Upper lobe of left lung (tissue), 6 donors: ENCODE data around the gene KCNJ4. TPM values are rescaled to one million over a fixed set of nuclear protein-coding genes. Genes with fewer than 3 reads are reported as not detected.

Source experiments
- ATAC-seq, 2 donors: fragments of 200-7000 bp; cut with Tn5 transposase; one replicate each; pipeline ENCODE4 v1.9.1; 2022; ENCODE audit warnings: mild to moderate bottlenecking in 2 of 2, moderate library complexity in 2 of 2; ENCODE audit not compliant: low FRiP score in 2 of 2
- DNase-seq, 2 donors: peaks; one replicate each; pipeline ENCODE4 v3.0.0-alpha.2; 2019 to 2020
- H3K27ac ChIP-seq, 4 donors: fragments of 200-600 bp; sonication (generic); one replicate each; pipeline ENCODE4 v1.5.1; 2016 to 2019
- H3K27me3 ChIP-seq, 4 donors: fragments of 200-600 bp; sonication (generic); one replicate each; pipeline ENCODE4 v1.5.1; 2017 to 2019
- H3K36me3 ChIP-seq, 4 donors: fragments of 200-600 bp; sonication (generic); one replicate each; pipeline ENCODE4 v1.5.1; 2016 to 2019
- H3K4me1 ChIP-seq, 4 donors: fragments of 200-600 bp; sonication (generic); one replicate each; pipeline ENCODE4 v1.5.1; 2018 to 2019
- H3K4me3 ChIP-seq, 4 donors: fragments of 200-600 bp; sonication (generic); one replicate each; pipeline ENCODE4 v1.5.1; 2017 to 2019; ENCODE audit warnings: mild to moderate bottlenecking in 2 of 4, moderate library complexity in 1 of 4
- H3K9me3 ChIP-seq, 4 donors: fragments of 200-600 bp; sonication (generic); one replicate each; pipeline ENCODE4 v1.5.1; 2018 to 2019
- CTCF ChIP-seq, 6 experiments: fragments of 450-650 bp in 4 of 6; fragments of 200-600 bp in 2 of 6; sonication (generic) in 2 of 6; IDR thresholded peaks; one replicate each; pipeline ENCODE4 v1.5.1; 2016 to 2019; ENCODE audit warnings: antibody characterized with exemption in 6 of 6
- EP300 ChIP-seq, 4 donors: sonication (generic); formaldehyde crosslinking; IDR thresholded peaks; one replicate each; pipeline ENCODE4 v1.5.1; 2017; ENCODE audit warnings: antibody characterized with exemption in 4 of 4, control low read depth in 2 of 4
- POLR2A ChIP-seq, 4 donors: fragments of 450-650 bp; IDR thresholded peaks; one replicate each; pipeline ENCODE4 v1.5.1; 2016 to 2017; ENCODE audit warnings: antibody characterized with exemption in 4 of 4, mild to moderate bottlenecking in 2 of 4
- POLR2AphosphoS5 ChIP-seq, 2 donors: sonication (generic); formaldehyde crosslinking; IDR thresholded peaks; one replicate each; pipeline ENCODE4 v1.5.1; 2017; ENCODE audit warnings: antibody characterized with exemption in 2 of 2
- WGBS, 2 donors: methylation state at CpG; one replicate each; pipeline ENCODE4 v1.1.5; 2017 to 2018; 5-methylcytosine and 5-hydroxymethylcytosine counted together
- total RNA-seq, 6 donors: library from RNA; depleted of rRNA in 4 of 6; stranded (reverse); fragments of >200 nt in 4 of 6; gene quantifications; one replicate each; pipeline versions ENCODE4 v1.1.0 to v1.2.1, GENCODE V29; 2016 to 2021
- donor health status: DM: no; HTN: no; CAD: no; lungs with moderate emphysema.
- donor health status: DM: no; HTN: yes; CAD: no; lungs with severe emphysema.

The KCNJ4 gene
- total RNA-seq, 6 donors from 2014 or later = not detected

DNA sequence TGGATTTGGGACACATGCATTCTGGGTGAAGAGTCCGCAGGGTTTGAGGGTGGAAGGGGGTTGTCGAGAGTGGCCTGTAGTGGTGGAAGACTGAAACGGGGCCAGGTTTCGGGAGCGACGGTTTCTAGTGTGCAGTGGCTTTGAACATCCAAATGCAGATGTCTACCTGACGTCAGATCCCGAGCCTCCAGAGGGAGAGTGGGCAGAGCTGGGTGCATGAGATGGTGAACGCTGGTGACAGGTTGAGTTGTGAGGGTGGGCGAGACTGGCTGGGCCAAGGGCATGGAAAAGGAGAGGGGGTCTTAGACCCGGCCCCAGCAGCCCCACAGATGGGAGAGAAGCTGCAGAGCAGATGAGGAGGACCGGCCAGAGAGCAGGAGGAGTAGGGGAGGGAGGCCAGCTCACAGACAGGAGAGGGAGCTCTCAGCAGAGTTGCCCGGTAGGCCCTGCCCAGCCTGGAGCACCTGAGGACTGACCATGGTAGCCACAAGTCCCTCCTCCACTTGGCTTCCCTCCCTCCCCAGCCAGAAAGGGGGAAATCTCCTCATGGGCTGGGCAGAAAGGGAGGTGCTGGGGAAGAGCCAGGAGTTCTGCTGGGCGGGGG lies 14.2 kb downstream of the KCNJ4 start:
- ATAC-seq (no peak), DNase-seq (no peak)
- Histone ChIP-seq H3K27me3 (no peaks in the 10 kb centered on the region), H3K9me3 (no peaks in the 10 kb centered on the region), H3K27ac (no peak overlapping the region), H3K4me1 (no peaks in the 10 kb centered on the region), H3K36me3 (no peaks in the 10 kb centered on the region), H3K4me3 (no peak overlapping the region)
- TF ChIP-seq CTCF (IDR thresholded peaks at IDR 0.05) (no peak), POLR2A (IDR thresholded peaks at IDR 0.05) (no peak), EP300 (IDR thresholded peaks at IDR 0.05) (no peak), POLR2AphosphoS5 (IDR thresholded peaks at IDR 0.05) (no peak)
- 74 to 90% methylated on average over 10 to 14 of the region's 14 CpGs for WGBS, 2 donors

DNA sequence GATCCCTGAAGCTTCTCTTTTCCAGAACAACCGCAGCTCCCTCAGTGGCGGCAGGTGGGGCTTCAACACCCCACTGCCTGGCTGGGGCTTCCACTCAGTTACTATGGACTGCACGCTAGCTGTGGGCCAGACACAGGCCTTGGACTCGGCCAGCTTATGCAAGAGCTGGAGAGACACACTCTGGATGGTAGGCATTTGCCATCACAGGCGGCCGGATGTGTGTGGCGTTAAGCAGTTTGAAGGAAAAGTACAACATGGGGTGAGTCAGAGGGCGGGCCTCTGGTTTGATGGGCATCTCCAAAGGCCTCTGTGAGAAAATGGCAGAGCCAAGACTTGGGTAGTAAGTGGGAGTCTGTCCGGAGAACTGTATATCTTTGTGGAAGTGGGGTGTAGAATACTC lies 17.6 kb downstream of the KCNJ4 start:
- Histone ChIP-seq H3K9me3 (no peaks in the 10 kb centered on the region), H3K27ac (no peak overlapping the region), H3K4me1 (no peaks in the 10 kb centered on the region), H3K36me3 (no peaks in the 10 kb centered on the region), H3K4me3 (no peak overlapping the region), H3K27me3 (no peaks in the 10 kb centered on the region)
- DNase-seq (no peak), ATAC-seq (no peak)
- no peak for TF ChIP-seq EP300 (IDR thresholded peaks at IDR 0.05)
- TF ChIP-seq POLR2A (IDR thresholded peaks at IDR 0.05) = no peak
- no peak for TF ChIP-seq POLR2AphosphoS5 (IDR thresholded peaks at IDR 0.05)
- TF ChIP-seq CTCF (IDR thresholded peaks at IDR 0.05) = no peak
- WGBS, 2 donors = 91 to 99% methylated on average over 9 of the region's 9 CpGs

DNA sequence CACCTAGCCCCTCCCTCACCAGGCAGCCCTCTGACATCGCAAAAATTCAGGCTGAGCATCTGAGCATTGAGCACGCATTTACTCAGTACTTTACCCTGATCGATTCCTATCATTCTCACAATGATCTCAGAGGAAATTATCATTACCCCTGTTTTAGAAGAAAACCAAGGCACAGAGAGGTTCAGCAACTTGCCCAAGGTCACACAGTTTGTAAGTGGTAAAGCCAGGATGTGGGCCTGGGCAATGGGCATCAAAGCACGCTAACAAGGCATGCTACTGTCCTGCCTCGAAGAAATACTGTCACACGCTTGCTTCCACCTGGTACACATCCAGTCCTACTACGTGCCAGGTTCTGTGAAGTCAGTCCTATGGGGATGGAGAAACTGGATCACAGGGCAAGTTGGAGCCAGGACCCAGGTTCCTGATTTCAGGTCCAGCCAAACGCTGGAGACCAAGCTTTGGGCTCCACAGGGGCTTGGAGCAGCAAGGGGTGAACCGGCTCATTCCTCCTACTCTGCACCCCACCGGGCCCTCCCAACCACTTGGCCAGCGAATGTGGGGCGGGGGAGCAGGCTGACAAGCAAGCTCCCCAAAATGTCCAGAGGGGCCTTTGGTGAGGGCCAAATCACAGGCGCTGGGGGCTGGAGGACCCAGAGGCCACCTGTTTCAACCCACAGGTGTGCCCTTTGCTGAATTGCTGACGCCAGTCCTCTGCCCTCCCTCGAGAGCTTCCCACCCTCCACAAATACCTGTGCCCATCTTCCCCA lies 18.2 kb downstream of the KCNJ4 start:
- WGBS, 2 donors = 84 to 87% methylated on average over 15 of the region's 15 CpGs
- TF ChIP-seq POLR2A (IDR thresholded peaks at IDR 0.05) (no peak), EP300 (IDR thresholded peaks at IDR 0.05) (no peak), CTCF (IDR thresholded peaks at IDR 0.05) (no peak), POLR2AphosphoS5 (IDR thresholded peaks at IDR 0.05) (no peak)
- no peak for ATAC-seq
- Histone ChIP-seq H3K4me3 (no peak overlapping the region), H3K9me3 (no peaks in the 10 kb centered on the region), H3K27ac (no peak overlapping the region), H3K36me3 (no peaks in the 10 kb centered on the region), H3K4me1 (no peaks in the 10 kb centered on the region), H3K27me3 (no peaks in the 10 kb centered on the region)
- no peak for DNase-seq

GRCh38 chr22:38435965-38436364 lies 19.0 kb downstream of the KCNJ4 start:
- Histone ChIP-seq H3K27me3 (no peaks in the 10 kb centered on the region), H3K9me3 (no peaks in the 10 kb centered on the region), H3K4me3 (no peak overlapping the region), H3K27ac (no peak overlapping the region), H3K4me1 (no peaks in the 10 kb centered on the region), H3K36me3 (no peaks in the 10 kb centered on the region)
- no peak for DNase-seq
- no peak for ATAC-seq
- TF ChIP-seq POLR2A (IDR thresholded peaks at IDR 0.05) = no peak
- no peak for TF ChIP-seq CTCF (IDR thresholded peaks at IDR 0.05)
- no peak for TF ChIP-seq POLR2AphosphoS5 (IDR thresholded peaks at IDR 0.05)
- 78 to 79% methylated on average over 4 of the region's 4 CpGs for WGBS, 2 donors

GRCh38 chr22:38435010-38435409 lies 20.0 kb downstream of the KCNJ4 start:
- DNase-seq = no peak
- H3K4me1 ChIP-seq = peaks cover 0 to under 1% (median 0%) of the 10 kb centered on the region in 4 donors
- TF ChIP-seq EP300 (IDR thresholded peaks at IDR 0.05) (no peak), POLR2AphosphoS5 (IDR thresholded peaks at IDR 0.05) (no peak), POLR2A (IDR thresholded peaks at IDR 0.05) (no peak), CTCF (IDR thresholded peaks at IDR 0.05) (no peak)
- H3K4me3 ChIP-seq = no peak overlapping the region
- no peaks in the 10 kb centered on the region for H3K9me3 ChIP-seq
- no peak for ATAC-seq
- no peaks in the 10 kb centered on the region for H3K27me3 ChIP-seq
- no peaks in the 10 kb centered on the region for H3K36me3 ChIP-seq
- 80 to 92% methylated on average over 3 to 4 of the region's 4 CpGs for WGBS, 2 donors
- no peak overlapping the region for H3K27ac ChIP-seq
